ENCODE measurements around the gene MYL10.
"Not testable (repeated sequence)": the region's sequence is repeated elsewhere in the genome, so short reads cannot be mapped to it uniquely, and the experiment has no call there.

The MYL10 gene

DNA sequence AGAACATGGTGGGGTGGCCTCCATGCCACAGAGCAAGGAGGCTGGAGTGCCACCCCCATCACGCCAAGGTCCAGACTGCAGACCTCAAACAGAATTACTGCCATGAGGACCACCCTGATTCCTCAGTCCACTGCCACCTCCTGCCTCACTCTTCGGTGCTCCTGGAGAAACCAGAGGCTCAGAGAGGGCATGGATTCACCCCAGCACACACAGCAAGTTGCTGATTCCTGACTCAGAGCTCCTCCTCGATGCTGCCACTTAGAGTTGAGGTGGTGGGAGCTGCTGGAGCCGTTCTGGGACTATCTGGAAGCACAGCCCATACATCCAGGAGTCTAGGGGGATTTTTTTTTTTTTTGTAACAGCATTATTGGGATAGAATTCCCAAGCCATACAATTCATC lies 22.0 kb upstream of the MYL10 start:
- DNase-seq (ENCODE audit: low spot score) = no peak

DNA sequence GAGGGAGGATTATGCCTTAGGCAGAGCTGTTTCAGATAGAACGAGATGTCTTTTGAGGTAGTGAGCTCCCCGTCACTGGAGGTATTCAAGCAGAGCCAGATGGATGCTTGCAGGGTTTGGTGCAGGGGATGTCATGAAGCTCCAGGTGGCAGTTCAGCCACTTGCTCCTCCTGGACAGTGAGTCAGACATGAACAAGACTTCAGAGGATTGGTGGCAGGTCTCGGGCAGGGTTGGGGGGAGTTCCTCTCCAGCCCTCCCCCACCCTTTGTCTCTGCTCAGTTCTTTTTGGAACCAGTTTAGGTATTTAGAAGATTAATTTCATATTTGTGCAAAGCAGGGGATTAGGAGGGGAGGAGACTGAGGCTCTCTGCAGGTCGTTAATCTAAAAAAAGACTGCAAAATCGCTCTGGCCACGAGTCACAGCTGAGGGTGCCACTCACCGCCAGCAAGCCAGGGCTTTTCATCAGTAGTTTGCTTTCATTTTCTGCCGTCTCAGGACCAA lies 21.5 kb upstream of the MYL10 start:
- DNase-seq (ENCODE audit: low spot score) = no peak

DNA sequence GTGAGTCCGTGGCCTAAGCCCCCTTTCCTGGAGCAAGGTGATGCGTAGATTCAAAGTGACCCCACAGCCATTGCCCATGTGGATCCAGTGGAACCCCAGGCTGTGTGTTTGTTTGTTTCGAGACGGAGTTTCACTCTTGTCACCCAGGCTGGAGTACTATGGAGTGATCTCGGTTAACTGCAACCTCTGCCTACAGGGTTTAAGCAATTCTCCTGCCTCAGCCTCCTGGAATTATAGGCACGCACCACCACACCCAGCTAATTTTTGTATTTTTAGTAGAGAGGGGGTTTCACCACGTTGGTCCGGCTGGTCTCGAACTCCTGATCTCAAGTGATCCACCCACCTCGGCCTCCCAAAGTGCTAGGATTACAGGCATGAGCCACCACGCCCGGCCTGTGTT lies 18.8 kb upstream of the MYL10 start:
- not testable (repeated sequence) for DNase-seq (ENCODE audit: low spot score)

DNA sequence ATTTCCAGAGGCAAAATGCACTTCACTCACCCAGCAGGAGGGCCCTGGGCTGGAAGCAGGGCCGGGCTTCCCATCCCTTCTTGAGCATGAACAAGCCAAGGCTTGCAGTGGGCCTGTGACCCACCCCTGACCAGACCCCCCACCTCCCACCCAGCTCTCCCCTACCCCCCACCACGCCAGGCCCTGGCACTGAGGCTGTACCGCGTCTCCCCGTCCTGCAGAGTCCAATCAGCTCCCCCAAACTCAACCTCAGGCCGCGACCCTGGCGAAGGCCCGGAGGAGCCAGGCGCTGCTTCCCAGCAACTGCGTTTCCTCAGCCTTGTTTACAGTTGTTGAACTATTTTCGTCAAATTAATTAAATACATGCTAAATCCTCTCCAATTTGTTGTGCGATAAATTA lies 16.9 kb upstream of the MYL10 start:
- no peak for DNase-seq (ENCODE audit: low spot score)

DNA sequence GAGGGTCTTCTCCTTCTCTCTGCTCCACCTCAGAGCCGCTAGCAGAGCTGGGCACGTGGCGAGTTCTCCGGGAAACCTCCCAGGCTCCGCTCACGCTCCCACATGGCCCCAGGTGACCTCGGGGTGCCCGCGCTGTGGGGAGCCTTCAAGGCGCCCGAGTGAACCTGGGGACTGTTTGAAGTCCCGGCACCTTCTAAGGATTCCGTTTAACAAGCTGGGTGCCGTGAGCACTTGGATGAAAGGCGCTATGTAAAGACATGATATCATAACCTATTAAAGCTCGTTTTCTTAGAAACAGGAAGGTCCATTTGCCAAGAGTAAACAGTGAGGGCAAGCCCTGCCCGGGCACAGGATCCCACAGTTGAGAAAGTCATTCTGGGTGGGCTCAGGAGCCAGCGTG lies 15.8 kb upstream of the MYL10 start:
- no peak for DNase-seq (ENCODE audit: low spot score)

DNA sequence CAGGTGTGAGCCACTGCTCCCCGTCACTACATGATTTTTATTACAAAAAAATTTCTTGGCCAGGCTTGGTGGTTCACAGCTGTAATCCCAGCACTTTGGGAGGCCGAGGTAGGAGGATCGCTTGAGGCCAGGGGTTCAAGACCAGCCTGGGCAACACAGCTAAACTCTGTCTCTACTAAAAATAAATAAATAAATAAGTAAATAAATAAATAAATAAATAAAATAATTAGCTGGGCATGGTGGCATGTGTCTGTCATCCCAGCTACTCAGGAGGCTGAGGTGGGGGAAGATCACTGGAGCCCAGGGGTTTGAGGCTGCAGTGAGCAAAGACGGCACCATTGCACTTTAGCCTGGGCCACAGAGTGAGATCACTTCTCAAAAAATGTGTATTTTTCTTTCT lies 10.0 kb upstream of the MYL10 start:
- not testable (repeated sequence) for DNase-seq (ENCODE audit: low spot score)

DNA sequence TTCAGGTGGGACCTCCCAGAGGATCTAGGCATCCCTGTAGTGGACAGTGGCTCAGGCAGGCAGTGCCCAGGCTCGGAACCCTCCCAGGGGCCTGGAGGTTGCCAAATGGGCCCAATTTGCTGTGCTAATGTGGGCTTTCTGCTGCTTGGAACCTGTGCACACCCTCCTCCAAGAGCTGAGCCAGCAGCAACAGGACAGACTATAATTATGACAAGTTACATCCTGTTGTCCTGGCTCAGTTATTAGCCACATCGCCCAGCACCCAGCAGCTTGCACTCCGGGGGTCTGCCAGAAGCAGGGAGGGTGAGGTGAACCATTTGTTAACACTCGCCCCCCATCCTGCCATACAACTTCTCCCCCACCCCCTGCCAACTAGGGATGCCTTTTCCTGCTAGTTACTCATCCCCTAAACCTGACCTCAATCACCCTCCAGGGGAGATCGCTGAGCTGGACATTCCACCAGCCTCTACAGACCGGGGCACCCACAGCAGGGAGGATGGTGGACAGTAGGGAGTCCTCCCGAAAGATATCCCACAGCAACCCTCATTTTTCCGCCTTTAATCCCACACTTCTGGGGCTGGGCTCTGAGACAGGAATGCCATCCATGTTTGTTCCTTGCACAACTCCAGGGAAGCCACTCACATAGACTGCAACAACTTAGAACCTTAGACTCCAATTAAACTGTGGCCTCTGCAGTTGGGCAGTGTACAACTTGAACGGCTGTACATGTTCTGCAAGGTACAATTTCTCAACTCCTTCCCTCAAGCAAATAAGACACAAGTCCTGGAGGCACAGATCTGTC lies 7.9 kb upstream of the MYL10 start:
- no peak for DNase-seq (ENCODE audit: low spot score)

DNA sequence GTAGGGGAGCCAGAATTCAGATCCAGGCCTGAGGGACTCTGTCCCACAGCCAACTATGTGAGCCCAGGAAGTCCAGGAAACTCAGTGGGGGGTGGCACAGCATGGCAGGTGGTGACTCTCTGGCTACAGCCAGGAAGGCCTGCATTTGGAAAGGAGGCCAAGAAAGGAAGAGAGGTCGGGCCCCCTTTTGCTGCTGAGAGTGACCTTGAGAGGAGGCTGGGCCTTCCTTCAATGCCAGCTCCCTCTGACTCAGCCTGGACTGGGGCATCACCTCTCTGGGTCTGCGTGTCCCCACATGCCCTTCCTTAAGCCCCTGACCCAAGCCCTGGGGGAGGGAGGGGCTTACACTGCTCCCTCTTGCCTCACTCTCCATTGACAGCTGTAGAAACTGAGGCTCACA lies 6.4 kb upstream of the MYL10 start:
- DNase-seq (ENCODE audit: low spot score) = no peak

DNA sequence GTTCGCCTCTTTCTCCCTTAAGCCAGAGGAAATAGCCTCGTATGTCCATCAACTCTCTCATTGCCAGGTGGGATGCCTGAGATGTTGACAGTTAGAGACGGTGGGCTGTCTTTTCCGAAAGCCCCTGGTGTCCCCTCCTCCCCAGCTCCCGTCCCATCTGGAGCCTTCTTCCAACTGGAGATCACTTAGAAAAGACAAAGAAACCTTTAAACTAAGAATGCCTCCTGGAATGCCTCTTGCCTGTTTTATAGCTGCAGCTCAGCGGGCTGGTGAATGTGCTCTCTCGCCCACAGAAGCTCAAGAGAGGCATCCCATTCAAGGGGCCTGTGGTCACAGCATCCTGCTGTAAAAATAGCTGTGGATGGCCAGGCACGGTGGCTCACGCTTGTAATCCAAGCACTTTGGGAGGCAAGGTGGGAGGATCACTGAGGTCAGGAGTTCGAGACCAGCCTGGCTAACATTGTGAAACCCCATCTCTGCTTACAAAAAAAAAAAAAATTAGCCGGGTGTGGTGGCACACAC lies 5.2 kb upstream of the MYL10 start:
- DNase-seq (ENCODE audit: low spot score) = no peak

DNA sequence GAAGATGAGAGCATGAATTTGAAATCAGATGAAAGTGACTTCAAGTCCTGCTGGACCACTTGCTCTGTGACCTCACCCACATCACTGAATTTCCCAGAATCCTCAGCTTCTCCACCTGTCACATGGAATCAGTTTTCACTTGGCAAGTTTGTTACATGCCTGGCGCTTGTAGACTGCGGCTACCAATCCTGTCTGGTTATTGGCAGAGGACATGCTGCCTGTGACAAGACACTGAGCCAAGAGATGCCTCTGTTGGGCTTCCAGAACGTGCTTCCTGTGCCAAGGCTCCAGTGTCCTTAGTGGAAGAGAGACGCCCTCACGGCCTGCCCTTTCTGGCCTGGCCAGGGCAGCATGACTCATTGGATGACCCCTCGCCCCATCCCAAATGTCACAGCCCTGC lies 4.4 kb upstream of the MYL10 start:
- DNase-seq (ENCODE audit: low spot score) = no peak

DNA sequence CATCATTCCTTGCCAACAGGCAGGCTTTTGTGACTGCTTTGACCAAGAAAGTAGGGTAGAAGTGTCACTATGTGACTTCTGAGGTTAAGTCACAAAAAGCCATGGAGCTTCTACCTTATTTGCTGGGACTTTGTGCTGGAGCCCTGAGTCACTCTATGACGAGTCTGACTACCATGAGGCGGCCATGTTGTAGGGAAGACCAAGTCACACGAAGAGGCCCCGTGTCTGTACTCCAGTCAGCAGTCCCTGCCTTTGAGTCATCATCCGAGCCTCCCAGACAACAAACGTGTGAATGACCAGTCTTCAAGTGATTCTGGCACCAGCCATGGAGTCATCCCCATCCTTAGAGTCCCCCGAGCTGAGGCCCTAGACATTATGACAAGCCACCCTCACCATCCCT lies 3.5 kb upstream of the MYL10 start:
- no peak for DNase-seq (ENCODE audit: low spot score)

DNA sequence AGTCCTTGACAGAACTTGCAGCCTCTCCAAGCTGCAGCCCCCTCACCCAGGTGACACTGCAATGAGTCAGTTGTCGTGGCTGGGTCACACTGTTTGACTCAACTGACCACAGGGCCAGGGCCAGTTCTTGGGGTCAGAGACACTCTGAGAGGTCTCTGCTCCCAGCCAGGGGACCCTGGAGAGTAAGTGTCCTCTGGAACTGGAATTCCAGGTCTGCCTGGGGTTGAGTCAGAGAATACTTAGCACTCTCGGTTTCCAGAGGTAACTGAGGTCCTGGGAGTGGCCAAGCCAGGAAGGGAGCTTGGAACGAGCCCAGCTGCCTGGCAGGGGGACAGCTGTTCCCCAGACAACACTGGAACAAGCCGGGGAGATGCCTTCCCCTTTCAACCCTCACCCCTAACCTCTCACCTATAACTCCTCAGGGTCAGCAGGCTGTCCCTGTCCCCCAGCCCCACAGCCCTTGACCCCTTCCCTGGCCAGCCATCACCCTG lies 2.2 kb upstream of the MYL10 start:
- DNase-seq (ENCODE audit: low spot score) = no peak

DNA sequence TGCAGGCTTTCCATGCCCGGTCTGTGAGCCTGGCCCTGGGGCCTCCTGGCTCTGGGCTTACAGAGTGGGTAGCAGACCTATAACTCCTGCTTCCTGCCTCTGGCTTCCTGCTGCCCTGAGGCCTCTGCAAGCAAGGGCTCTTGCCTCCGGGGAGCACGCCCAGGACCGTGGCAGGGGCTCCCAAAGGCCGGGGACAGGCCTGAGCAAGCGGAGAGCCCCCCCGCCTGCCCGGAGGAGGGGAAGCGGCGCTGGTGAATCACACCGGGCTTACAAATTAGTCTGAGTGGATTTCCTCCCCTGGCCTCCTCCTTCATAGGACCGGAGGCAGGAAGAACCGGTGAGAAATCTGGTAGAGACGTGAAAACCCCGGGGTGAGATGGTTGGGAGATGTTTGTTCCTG lies 1.5 kb upstream of the MYL10 start:
- no peak for DNase-seq (ENCODE audit: low spot score)

DNA sequence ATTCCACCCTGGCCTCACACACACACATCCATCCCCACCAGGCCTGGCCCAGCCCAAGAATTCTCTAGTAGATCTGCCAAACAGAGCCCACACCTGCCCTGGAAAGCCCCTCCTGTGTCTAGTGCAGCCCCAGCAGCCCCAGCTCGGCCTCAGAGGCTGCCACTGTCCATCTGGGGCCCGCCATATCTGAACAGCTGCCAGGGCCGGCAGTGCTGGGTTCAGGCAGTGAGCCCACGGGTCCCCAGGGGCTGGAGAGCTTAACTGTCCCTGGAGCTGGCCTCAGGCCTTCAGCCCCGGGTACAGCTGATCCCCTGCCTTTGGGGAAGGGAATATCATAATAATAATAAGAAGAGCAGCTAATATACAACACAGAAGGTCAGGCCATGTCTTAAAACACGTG lies 574 bp downstream of the MYL10 start:
- DNase-seq (ENCODE audit: low spot score) = no peak

DNA sequence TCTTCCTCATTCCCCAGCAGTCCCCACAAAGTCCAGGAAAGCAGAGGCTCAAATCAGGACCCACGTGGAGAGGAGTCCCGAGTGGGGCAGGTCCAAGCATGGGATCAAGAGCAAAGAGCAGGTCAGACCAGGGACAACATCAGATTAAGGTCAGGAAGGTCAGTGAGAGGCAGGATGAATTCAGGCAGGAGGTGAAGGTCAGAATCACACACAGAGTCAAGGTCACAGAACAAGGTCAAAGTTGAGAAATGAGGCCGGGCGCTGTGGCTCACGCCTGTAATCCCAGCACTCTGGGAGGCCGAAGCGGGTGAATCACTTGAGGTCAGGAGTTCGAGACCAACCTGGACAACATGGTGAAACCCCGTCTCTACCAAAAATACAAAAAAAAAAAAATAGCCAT lies 2.3 kb downstream of the MYL10 start:
- no peak for DNase-seq (ENCODE audit: low spot score)

DNA sequence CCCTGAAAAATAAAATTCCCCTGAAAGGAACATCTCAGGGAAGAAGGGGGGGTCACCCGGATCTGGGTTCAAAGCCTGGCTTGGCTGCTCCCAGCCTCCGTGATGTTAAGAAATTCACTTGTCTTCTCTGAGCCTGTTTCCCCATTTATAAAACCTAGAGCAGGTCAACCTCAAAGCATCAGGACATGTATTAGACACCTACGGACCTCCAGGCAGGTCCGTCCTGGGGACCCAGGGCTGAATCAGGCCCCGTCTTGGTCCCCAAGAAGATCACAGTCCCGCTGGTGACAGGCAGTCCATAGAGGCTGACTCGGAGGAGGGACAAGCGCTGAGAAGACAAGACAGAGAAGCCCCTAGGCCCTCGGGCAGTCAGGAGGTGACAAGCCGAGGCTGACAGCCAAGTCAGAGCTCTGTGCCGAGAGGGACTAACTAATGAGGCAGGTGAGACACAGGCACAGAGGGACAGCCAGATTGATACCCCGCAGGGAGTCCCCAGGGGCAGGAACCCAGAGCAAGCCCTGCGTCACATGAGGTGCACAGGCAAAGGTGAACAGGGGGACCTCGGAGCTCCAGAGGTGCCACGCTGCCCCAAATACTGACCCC lies 2.9 kb downstream of the MYL10 start:
- no peak for DNase-seq (ENCODE audit: low spot score)

DNA sequence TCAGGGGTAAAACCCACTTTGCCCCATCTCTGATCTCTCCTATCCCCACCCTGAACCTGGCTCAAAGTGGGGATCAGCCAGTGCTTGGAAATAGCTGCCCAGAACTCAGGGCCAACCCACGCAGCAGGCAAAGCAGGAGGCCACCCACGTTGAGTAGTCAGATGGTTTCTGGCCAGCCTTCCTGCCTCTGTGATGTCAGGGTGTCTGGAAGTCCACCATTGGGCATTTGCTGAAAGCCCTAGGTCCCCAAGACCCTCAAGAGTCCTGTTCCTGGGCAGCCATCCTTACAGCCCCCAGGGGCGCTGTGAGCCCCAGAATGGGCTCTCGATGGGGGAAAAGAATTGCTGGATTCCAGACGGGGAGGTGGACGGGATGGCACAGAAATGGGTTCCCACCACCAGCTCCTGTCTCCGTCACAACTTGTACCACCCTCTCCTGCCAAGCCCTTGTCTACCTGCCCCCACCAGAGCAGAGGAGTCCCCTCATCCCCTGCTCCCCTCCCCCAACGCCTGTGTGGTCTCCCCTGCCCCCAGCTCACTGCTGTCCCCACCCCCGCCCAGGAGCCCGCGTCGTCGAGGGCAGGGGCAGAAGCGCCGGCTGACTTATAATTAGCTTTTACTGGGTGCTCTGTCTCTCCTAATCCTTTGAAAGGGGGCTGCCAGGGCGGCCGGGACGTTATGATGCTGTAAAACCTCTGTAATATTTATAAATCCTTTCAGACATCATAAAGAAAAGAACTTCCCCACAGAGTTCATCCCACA lies 3.9 kb downstream of the MYL10 start:
- DNase-seq (ENCODE audit: low spot score) = no peak

DNA sequence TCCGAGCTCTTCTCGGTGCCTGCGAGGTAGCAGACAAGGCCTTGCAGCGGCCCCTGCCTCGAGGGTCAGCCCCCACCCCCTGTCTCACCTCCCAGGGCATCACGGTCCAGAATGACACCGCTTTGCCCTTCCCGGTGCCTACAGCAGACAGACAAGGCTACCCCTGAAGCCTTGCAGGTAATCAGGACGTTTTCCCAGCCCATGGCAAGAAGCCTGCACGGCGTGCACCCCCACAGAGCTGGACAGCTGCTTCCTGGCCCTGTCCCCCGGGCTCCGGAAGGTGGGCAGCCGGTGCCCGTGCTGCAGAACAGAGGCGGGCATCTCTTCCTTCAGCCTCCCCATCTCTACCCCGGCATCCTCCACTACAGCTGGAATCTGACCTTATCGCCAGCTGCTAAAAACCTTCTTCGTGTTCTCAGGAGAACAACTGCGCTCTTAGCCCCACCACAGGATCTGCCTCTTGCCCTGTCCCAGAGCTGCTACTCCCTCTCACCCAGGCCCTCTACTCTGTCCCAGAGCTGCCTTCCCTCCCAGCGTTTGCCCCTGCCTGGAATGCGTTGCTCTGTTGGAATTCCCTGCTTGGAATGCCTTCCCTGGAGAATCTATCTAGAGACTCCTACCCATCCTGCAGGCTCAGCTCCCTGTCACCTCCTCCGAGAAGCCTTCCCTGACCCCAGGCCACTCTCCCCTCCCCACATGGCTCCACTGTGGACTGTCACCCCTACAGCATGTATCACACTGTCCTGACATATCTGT lies 4.7 kb downstream of the MYL10 start:
- no peak for DNase-seq (ENCODE audit: low spot score)

DNA sequence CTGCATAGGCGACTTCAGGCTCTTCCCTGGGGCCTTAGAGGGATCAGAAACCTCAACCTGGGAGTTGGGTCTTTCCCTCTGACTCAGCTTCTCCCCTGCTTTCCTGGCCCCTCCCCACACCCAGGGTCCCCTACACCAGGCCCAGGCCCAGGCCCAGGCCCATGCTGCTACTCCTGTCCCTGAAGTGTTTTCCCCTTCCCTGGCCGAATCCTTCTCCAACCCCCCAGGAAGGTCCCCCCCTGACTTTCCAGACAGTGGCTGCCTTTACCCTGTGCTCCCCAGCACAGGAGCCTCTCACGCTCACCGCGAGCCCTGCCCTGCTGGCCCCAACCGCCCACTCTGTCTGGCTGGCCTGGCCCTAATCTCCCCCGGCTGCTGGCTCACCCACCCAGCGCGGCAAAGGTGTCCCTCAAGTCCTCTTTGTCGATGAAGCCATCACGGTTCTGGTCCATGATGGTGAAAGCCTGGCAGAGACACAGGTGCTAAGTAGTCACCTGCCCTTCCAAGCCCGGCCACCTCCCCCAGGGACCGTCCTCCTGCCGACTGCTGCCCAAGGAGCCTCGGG lies 6.4 kb downstream of the MYL10 start:
- DNase-seq (ENCODE audit: low spot score) = no peak

DNA sequence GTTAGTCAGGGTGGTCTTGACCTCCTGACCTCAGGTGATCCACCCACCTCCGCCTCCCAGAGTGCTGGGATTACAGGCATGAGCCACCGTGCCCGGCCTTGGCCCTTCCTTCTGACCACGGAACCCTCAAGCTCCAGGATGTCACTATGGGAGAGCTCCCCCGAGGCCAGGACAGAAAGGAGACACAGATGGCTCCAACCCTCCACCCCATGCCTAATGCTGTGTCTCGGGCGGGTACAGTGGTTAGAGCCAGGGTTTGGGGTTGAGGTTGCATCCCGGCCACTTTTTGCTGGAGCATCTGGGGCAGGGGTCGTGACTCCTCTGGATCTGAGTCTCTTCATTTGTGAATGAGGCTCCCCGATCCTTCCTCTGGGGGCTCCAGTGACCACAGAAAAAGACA lies 8.1 kb downstream of the MYL10 start:
- DNase-seq (ENCODE audit: low spot score) = no peak

DNA sequence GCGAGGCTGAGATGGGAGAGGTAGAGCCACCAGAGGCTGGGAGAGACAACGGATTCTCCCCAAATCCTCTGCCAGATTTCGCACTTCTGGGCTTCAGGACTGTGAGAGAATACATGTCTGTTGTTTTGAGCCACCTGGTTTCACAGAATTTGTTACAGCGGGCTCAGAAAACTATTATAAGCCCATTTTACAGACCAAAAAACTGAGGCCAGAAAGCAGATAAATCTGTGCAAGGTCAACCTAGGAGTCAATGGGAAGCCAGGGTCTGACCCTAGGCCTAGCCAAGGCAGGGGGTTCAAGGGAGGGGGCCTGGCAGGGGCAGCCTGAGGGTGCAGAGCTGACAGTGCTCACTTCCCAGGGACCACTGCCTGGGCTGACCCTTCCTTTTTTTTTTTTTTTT lies 8.7 kb downstream of the MYL10 start:
- DNase-seq (ENCODE audit: low spot score) = no peak

DNA sequence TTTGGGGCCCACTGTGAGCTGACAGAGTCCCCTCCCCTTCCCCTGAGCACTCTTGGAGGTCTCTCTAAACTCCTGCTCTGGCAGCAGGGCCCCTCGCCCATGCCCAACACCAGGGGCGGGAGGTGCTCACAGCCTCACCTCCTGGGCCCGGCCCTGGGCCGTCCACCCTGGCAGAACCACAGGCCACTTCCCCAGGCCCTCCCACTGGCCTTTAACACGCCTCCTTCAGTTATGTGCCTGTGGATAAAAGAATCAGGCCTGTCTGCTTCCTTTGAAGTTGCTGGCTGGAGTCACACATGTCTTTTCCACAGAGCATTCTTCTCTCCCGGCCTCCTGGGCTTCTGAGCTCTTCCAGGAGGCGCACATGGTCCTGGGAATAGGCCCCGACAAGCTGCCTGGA lies 10.2 kb downstream of the MYL10 start:
- no peak for DNase-seq (ENCODE audit: low spot score)
